Right atrium auricular region (tissue), 2 donors: ENCODE measurements around the gene CALHM4. TPM values are rescaled to one million over a fixed set of nuclear protein-coding genes. Genes with fewer than 3 reads are reported as not detected.

Source experiments
- DNase-seq: peaks from one replicate; pipeline ENCODE4 v3.0.0-alpha.2; 2019; ENCODE audit warnings: low spot score
- H3K27ac ChIP-seq, 2 donors: fragments of 200-600 bp; sonication (generic); 1 replicate in 1 of 2; 2 replicates in 1 of 2; pipeline ENCODE4 v1.5.1; 2016 to 2019
- H3K27me3 ChIP-seq, 2 donors: fragments of 200-600 bp; sonication (generic); one replicate each; pipeline versions ENCODE4 v1.5.1 to v1.6.0; 2017 to 2019
- H3K36me3 ChIP-seq: fragments of 200-600 bp; sonication (generic); one replicate; pipeline ENCODE4 v1.5.1; 2016
- H3K4me1 ChIP-seq, 2 donors: fragments of 200-600 bp; sonication (generic); one replicate each; pipeline versions ENCODE4 v1.5.1 to v1.6.0; 2017 to 2019
- H3K4me3 ChIP-seq, 2 donors: fragments of 200-600 bp; sonication (generic); 1 replicate in 1 of 2; 2 replicates in 1 of 2; pipeline ENCODE4 v1.5.1; 2017 to 2019; ENCODE audit warnings: mild to moderate bottlenecking in 1 of 2, moderate library complexity in 1 of 2
- H3K9me3 ChIP-seq, 2 donors: fragments of 200-600 bp; sonication (generic); one replicate each; pipeline ENCODE4 v1.5.1; 2019
- total RNA-seq, 2 donors: library from RNA; depleted of rRNA; stranded (reverse); fragments of >200 nt; gene quantifications; one replicate each; pipeline ENCODE4 v1.1.0, GENCODE V29; 2016
- TF ChIP-seq, protein P1 (sequence below), 2 donors: fragments of 200-600 bp; sonication (generic); IDR thresholded peaks; one replicate each; pipeline ENCODE4 v1.5.1; 2019; ENCODE audit warnings: antibody characterized with exemption in 2 of 2

CALHM4 gene
- total RNA-seq, 2 donors from 2014 or later, result not detected

DNA sequence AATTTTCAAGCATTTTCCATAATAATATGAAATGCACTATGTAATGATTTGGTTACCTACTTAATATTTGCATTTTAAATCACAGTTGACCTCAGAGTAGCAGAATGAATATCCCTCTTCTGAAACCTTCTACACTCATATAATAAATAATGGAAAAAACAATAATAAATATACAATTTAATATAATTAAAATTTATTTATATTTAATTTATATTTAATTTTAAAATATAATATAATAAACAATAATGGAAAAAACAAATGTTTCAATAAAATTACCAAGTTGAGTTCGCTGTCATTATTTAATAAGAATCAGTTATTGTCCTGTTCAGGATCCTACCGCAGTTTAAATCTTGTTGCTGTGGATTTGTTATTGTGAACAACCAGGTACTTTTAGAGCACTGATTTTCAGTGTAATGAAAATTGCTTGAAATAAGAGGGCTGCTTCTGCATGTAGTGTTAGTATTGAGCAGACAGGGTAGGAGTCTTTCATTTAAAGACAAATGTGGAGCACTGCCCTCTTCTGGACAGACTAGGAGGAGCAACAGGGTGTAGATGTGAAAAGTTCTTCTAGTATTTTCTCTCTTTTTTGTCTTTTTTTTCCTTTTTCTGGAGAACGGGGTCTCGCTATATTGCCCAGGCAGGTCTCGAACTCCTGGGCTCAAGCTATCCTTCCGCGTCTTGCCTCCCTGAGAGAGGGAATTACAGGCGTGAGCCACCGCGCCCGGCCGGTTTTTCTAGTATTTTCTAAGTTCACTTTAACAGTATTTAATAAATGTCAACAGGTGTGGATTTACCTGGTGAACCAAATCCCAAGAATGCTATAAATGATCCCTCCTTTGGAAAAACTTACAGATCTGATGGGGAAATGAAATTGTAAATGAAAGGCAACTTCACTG is 21.6 kb upstream of the CALHM4 start:
- H3K27ac ChIP-seq, result no peak overlapping the region
- no peak for DNase-seq
- H3K4me1 ChIP-seq, result no peaks in the 10 kb centered on the region
- no peaks in the 10 kb centered on the region for H3K9me3 ChIP-seq
- H3K4me3 ChIP-seq, result no peak overlapping the region
- TF ChIP-seq, protein P1, sequence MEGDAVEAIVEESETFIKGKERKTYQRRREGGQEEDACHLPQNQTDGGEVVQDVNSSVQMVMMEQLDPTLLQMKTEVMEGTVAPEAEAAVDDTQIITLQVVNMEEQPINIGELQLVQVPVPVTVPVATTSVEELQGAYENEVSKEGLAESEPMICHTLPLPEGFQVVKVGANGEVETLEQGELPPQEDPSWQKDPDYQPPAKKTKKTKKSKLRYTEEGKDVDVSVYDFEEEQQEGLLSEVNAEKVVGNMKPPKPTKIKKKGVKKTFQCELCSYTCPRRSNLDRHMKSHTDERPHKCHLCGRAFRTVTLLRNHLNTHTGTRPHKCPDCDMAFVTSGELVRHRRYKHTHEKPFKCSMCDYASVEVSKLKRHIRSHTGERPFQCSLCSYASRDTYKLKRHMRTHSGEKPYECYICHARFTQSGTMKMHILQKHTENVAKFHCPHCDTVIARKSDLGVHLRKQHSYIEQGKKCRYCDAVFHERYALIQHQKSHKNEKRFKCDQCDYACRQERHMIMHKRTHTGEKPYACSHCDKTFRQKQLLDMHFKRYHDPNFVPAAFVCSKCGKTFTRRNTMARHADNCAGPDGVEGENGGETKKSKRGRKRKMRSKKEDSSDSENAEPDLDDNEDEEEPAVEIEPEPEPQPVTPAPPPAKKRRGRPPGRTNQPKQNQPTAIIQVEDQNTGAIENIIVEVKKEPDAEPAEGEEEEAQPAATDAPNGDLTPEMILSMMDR (IDR thresholded peaks at IDR 0.05), result peak; percentile 71 to 87
- no peaks in the 10 kb centered on the region for H3K27me3 ChIP-seq
- H3K36me3 ChIP-seq, result no peaks in the 10 kb centered on the region

DNA sequence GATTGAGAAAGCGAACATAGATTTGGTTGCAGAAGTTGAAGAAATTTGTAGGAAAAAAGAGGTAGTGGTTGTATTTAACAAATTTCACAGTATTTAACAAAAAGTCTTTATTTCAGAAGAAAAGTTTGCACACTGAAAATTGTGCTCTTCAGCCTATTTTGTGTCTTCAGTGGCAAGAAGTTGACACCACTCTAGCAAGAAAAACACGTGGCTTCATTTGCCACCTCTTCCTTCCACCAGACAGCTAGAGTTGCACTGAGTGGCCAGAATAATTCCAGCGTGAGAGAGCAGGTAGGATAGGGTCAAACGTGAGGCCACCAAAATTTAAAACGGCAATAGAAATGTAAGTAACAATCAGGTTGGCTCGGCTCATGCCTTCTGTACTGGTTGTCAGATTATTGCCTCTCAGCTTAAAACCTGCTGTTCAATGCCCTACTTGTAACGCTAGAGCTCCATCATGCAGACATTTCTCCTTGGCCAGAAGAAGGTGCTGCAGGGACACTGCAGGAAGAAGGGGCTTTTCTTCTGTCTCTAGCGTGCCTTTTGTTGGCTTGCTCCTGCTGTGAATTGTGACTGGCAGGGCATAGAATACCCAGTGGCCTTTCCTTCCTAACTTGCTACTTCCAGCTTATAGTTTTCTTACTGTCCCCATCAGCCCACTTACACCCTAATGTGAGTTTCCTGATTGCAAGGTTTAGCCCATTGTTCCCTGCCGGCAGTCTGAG is 20.2 kb upstream of the CALHM4 start:
- Histone ChIP-seq H3K9me3 (no peaks in the 10 kb centered on the region), H3K4me3 (no peak overlapping the region), H3K4me1 (no peaks in the 10 kb centered on the region), H3K27me3 (no peaks in the 10 kb centered on the region), H3K27ac (no peak overlapping the region), H3K36me3 (no peaks in the 10 kb centered on the region)
- no peak for DNase-seq
- TF ChIP-seq, protein P1 (IDR thresholded peaks at IDR 0.05), result no peak

DNA sequence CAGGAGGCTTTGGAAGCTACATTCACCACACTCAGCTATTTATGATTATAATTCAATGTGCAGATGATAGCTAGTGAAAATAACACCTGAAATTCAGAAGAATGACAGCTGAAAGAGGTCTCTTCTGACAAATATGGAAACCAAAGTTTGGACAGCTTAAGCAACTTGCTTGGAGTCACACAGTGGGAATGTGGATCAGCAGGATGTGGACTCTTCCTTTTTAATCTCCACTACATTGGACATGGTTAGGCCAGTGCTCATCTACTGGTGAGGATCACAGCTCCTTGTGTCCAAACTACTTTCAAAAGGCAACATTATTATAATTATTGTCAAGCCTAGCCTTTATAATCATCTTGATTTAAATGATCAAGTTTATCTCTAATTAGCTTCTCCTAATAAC is 18.4 kb upstream of the CALHM4 start:
- Histone ChIP-seq H3K36me3 (no peaks in the 10 kb centered on the region), H3K4me3 (no peak overlapping the region), H3K27ac (no peak overlapping the region), H3K27me3 (no peaks in the 10 kb centered on the region), H3K4me1 (no peaks in the 10 kb centered on the region), H3K9me3 (no peaks in the 10 kb centered on the region)
- TF ChIP-seq, protein P1 (IDR thresholded peaks at IDR 0.05), result no peak
- no peak for DNase-seq

GRCh38 chr6:116536216-116536621 is 17.3 kb upstream of the CALHM4 start:
- TF ChIP-seq, protein P1 (IDR thresholded peaks at IDR 0.05), result peak; percentile 54 to 83
- DNase-seq, result no peak
- no peaks in the 10 kb centered on the region for H3K9me3 ChIP-seq
- no peaks in the 10 kb centered on the region for H3K27me3 ChIP-seq
- H3K4me3 ChIP-seq, result no peak overlapping the region
- no peak overlapping the region for H3K27ac ChIP-seq
- no peaks in the 10 kb centered on the region for H3K36me3 ChIP-seq
- no peaks in the 10 kb centered on the region for H3K4me1 ChIP-seq

- Histone ChIP-seq H3K36me3 (no peaks in the 10 kb centered on the region), H3K27ac (no peak overlapping the region), H3K4me1 (no peaks in the 10 kb centered on the region), H3K4me3 (no peak overlapping the region), H3K27me3 (no peaks in the 10 kb centered on the region), H3K9me3 (no peaks in the 10 kb centered on the region)
- TF ChIP-seq, protein P1 (IDR thresholded peaks at IDR 0.05), result no peak
- DNase-seq, result no peak
Measured at GRCh38 chr6:116542426-116542825, 11.1 kb upstream of the CALHM4 start.
